GM19463 (cell line): ENCODE results near the gene ZNF677.
"Not testable (repeated sequence)": the region's sequence is repeated elsewhere in the genome, so short reads cannot be mapped to it uniquely, and the experiment has no call there.

ENCODE experiments used
- ATAC-seq: cut with Tn5 transposase; IDR thresholded peaks from one replicate; pipeline ENCODE4 v1.9.1; 2021; ENCODE audit warnings: mild to moderate bottlenecking, moderate library complexity; ENCODE audit not compliant: unreplicated experiment

ZNF677 gene

GRCh38 chr19:53193535-53194222 is 61.0 kb downstream of the ZNF677 start:
- no peak for ATAC-seq

DNA sequence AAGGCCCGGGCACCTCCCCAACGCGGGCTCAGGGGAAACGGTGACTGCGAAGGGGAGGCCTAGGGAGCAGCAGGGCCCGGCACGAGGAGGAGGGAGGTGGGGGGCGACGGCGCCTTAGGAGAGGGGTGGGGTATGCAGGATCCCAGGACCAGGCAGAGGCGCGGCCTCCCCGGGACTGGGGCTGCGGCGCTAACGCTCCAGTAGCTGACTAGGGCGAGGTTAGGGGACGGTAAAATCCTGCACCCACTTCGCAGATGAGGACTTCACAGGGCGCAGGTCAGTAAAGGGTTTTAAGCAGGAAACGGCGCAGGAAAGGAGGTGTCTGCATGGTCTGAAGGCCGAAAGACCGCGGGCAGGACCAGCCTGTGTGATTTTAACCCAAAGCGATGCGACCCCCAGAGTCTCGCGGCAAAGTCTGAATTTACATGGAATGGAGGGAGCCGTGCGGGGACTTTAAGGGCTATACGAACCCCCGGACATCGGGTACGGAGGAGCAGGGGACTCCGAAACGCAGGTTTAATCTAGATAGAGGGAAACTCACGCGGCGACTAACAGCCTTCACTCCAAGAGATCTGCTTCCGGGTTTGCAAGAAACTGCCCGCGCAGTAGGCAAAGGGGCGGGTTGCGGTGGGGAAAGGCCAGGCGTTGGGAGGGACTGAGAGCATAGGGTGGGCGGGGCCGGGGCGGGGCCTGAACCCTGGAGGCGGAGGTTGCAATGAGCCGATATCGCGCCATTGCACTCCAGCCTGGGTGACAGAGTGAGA is 61.7 kb downstream of the ZNF677 start, which contains the start of gene ZNF665:
Gene ZNF665, minus strand, starts transcription at position 588 of the 764 bp plus-strand sequence. CDS start 10,460 bp downstream, outside the sequence.
- ATAC-seq, result no peak

GRCh38 chr19:53190253-53190652 is 64.4 kb downstream of the ZNF677 start:
- ATAC-seq, result no peak

DNA sequence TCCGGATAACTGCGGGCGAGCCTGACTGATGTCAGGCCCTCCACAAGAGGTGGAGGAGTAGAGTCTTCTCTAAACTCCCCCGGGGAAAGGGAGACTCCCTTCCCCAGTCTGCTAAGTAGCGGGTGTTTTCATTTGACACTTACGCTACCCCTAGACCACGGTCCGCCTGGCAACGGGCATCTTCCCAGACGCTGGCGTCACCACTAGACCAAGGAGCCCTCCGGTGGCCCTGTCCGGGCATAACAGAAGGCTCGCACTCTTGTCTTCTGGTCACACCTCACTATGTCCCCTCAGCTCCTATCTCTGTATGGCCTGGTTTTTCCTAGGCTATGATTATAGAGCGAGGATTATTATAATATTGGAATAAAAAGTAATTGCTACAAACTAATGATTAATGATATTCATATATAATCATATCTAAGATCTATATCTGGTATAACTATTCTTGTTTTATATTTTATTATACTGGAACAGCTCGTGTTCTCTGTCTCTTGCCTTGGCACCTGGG is 64.9 kb downstream of the ZNF677 start:
- not testable (repeated sequence) for ATAC-seq
